Measurements from ENCODE around the gene RCL1. TPM values are rescaled to one million over a fixed set of nuclear protein-coding genes. Genes with fewer than 3 reads are reported as not detected.
A peak's percentile ranks its signal among the peaks of the same experiment; 100 is the strongest.
"Not testable (repeated sequence)": the region's sequence is repeated elsewhere in the genome, so short reads cannot be mapped to it uniquely, and the experiment has no call there.

Gene RCL1
- 10 to 100 TPM; 14.4 to 15.1 TPM for total RNA-seq

- no peaks in the 10 kb centered on the region for H3K9me3 Mint-ChIP-seq
- H3K36me3 Mint-ChIP-seq = peaks cover 2% of the 10 kb centered on the region
- peak within 1 kb of the TSS; percentile 92 for H3K27ac Mint-ChIP-seq
- DNase-seq (peak; percentile 98), ATAC-seq (ENCODE audit: low read depth) (peak; percentile 97)
- H3K27me3 Mint-ChIP-seq = no peaks in the 10 kb centered on the region
- H3K4me1 Mint-ChIP-seq = peaks cover 30% of the 10 kb centered on the region
- peak within 1 kb of the TSS; percentile 95 for H3K4me3 Mint-ChIP-seq
- POLR2A ChIA-PET = interaction anchor here (0.6 to 2.2 kb wide), 14 partner anchors 13 to 1266 kb away, joined by 3 to 19 read pairs (median 4); partner anchors contain the start of genes AK3, JAK2 and RIC1
Observed at GRCh38 chr9:4792572-4793458, at the start of gene RCL1. Gene RCL1 (plus strand): TSS chr9:4792944. CDS start chr9:4793092, 148 bp downstream.

GRCh38 chr9:4743131-4743875, 49.4 kb upstream of the RCL1 start:
- Mint-ChIP-seq H3K36me3 (no peaks in the 10 kb centered on the region), H3K27me3 (no peaks in the 10 kb centered on the region), H3K4me1 (peaks cover 22% of the 10 kb centered on the region), H3K27ac (no peak overlapping the region), H3K4me3 (no peak overlapping the region), H3K9me3 (no peaks in the 10 kb centered on the region)
- POLR2A ChIA-PET = no interaction called here
- DNase-seq = no peak
- ATAC-seq (ENCODE audit: low read depth) = no peak

GRCh38 chr9:4746278-4747030, 46.3 kb upstream of the RCL1 start:
- ATAC-seq (ENCODE audit: low read depth) (no peak), DNase-seq (no peak)
- peak overlapping the region; percentile 23 for H3K27ac Mint-ChIP-seq
- no peak overlapping the region for H3K4me3 Mint-ChIP-seq
- H3K9me3 Mint-ChIP-seq = no peaks in the 10 kb centered on the region
- peaks cover 3% of the 10 kb centered on the region for H3K27me3 Mint-ChIP-seq
- peaks cover 14% of the 10 kb centered on the region for H3K4me1 Mint-ChIP-seq
- POLR2A ChIA-PET = no interaction called here
- no peaks in the 10 kb centered on the region for H3K36me3 Mint-ChIP-seq

GRCh38 chr9:4748612-4749011, 44.1 kb upstream of the RCL1 start:
- Mint-ChIP-seq H3K9me3 (no peaks in the 10 kb centered on the region), H3K4me1 (peaks cover 5% of the 10 kb centered on the region), H3K36me3 (no peaks in the 10 kb centered on the region), H3K27me3 (peaks cover 6% of the 10 kb centered on the region), H3K4me3 (no peak overlapping the region), H3K27ac (no peak overlapping the region)
- DNase-seq (no peak), ATAC-seq (ENCODE audit: low read depth) (no peak)
- POLR2A ChIA-PET = no interaction called here

- DNase-seq (no peak), ATAC-seq (ENCODE audit: low read depth) (peak; percentile 42)
- Mint-ChIP-seq H3K36me3 (no peaks in the 10 kb centered on the region), H3K27me3 (peaks cover 6% of the 10 kb centered on the region), H3K27ac (peak overlapping the region; percentile 39), H3K4me3 (no peak overlapping the region), H3K4me1 (peaks cover 5% of the 10 kb centered on the region), H3K9me3 (no peaks in the 10 kb centered on the region)
- POLR2A ChIA-PET = interaction anchor here (1.2 kb wide), 1 partner anchor 10 kb away, joined by 3 read pairs; no protein-coding TSS in a partner anchor
Observed at GRCh38 chr9:4750023-4750673, 42.6 kb upstream of the RCL1 start.

GRCh38 chr9:4754530-4754929, 38.2 kb upstream of the RCL1 start:
- H3K36me3 Mint-ChIP-seq; DNase-seq; H3K4me1 Mint-ChIP-seq; H3K4me3 Mint-ChIP-seq; POLR2A ChIA-PET; ATAC-seq (ENCODE audit: low read depth); H3K9me3 Mint-ChIP-seq; H3K27ac Mint-ChIP-seq: not testable (repeated sequence)
- H3K27me3 Mint-ChIP-seq = peaks cover 12% of the 10 kb centered on the region

GRCh38 chr9:4755026-4755609, 37.6 kb upstream of the RCL1 start:
- POLR2A ChIA-PET = no interaction called here
- no peak for DNase-seq
- peaks cover 13% of the 10 kb centered on the region for H3K27me3 Mint-ChIP-seq
- H3K27ac Mint-ChIP-seq = no peak overlapping the region
- no peaks in the 10 kb centered on the region for H3K9me3 Mint-ChIP-seq
- H3K4me3 Mint-ChIP-seq = no peak overlapping the region
- no peak for ATAC-seq (ENCODE audit: low read depth)
- peaks cover 1% of the 10 kb centered on the region for H3K4me1 Mint-ChIP-seq
- no peaks in the 10 kb centered on the region for H3K36me3 Mint-ChIP-seq

- Mint-ChIP-seq H3K27ac (no peak overlapping the region), H3K4me3 (no peak overlapping the region), H3K9me3 (no peaks in the 10 kb centered on the region), H3K36me3 (no peaks in the 10 kb centered on the region), H3K4me1 (peaks cover 1% of the 10 kb centered on the region), H3K27me3 (peaks cover 16% of the 10 kb centered on the region)
- POLR2A ChIA-PET = no interaction called here
- DNase-seq = no peak
- ATAC-seq (ENCODE audit: low read depth) = no peak
Observed at GRCh38 chr9:4756420-4756819, 36.3 kb upstream of the RCL1 start.

GRCh38 chr9:4760122-4760521, 32.6 kb upstream of the RCL1 start:
- H3K27ac Mint-ChIP-seq = no peak overlapping the region
- H3K4me1 Mint-ChIP-seq = peaks cover 8% of the 10 kb centered on the region
- no peak overlapping the region for H3K4me3 Mint-ChIP-seq
- DNase-seq = no peak
- POLR2A ChIA-PET = interaction anchor here (1.2 kb wide), 1 partner anchor 225 kb away, joined by 3 read pairs; the partner anchor contains the start of gene JAK2
- no peaks in the 10 kb centered on the region for H3K36me3 Mint-ChIP-seq
- H3K27me3 Mint-ChIP-seq = peaks cover 14% of the 10 kb centered on the region
- H3K9me3 Mint-ChIP-seq = no peaks in the 10 kb centered on the region
- ATAC-seq (ENCODE audit: low read depth) = no peak

- H3K9me3 Mint-ChIP-seq = no peaks in the 10 kb centered on the region
- peaks cover 8% of the 10 kb centered on the region for H3K4me1 Mint-ChIP-seq
- ATAC-seq (ENCODE audit: low read depth) = peak; percentile 79
- peaks cover 2% of the 10 kb centered on the region for H3K36me3 Mint-ChIP-seq
- DNase-seq = peak; percentile 77
- POLR2A ChIA-PET = interaction anchor here (1.1 to 2.0 kb wide), 2 partner anchors 30 to 223 kb away, joined by 4 to 6 read pairs; partner anchors contain the start of genes JAK2 and RCL1
- peak overlapping the region; percentile 37 for H3K27ac Mint-ChIP-seq
- H3K27me3 Mint-ChIP-seq = peaks cover 10% of the 10 kb centered on the region
- H3K4me3 Mint-ChIP-seq = peak overlapping the region; percentile 67
Observed at GRCh38 chr9:4762108-4762885, 30.4 kb upstream of the RCL1 start.

- Mint-ChIP-seq H3K27me3 (peaks cover 10% of the 10 kb centered on the region), H3K36me3 (peaks cover 2% of the 10 kb centered on the region), H3K27ac (peak overlapping the region; percentile 37), H3K4me1 (peaks cover 8% of the 10 kb centered on the region), H3K4me3 (peak overlapping the region; percentile 67), H3K9me3 (no peaks in the 10 kb centered on the region)
- DNase-seq = no peak
- POLR2A ChIA-PET = interaction anchor here (1.1 to 2.0 kb wide), 2 partner anchors 29 to 223 kb away, joined by 4 to 6 read pairs; partner anchors contain the start of genes JAK2 and RCL1
- peak; percentile 17 for ATAC-seq (ENCODE audit: low read depth)
Observed at GRCh38 chr9:4762886-4763541, 29.7 kb upstream of the RCL1 start.
